GM15510 (cell line): ENCODE data around the gene G3BP1.

ENCODE experiments used
- POLR2A ChIP-seq: IDR thresholded peaks from 3 replicates; pipeline ENCODE4 v1.6.1; 2011; ENCODE audit warnings: borderline replicate concordance; ENCODE audit not compliant: insufficient read length; ENCODE audit errors: extremely low read depth

G3BP1 gene

DNA sequence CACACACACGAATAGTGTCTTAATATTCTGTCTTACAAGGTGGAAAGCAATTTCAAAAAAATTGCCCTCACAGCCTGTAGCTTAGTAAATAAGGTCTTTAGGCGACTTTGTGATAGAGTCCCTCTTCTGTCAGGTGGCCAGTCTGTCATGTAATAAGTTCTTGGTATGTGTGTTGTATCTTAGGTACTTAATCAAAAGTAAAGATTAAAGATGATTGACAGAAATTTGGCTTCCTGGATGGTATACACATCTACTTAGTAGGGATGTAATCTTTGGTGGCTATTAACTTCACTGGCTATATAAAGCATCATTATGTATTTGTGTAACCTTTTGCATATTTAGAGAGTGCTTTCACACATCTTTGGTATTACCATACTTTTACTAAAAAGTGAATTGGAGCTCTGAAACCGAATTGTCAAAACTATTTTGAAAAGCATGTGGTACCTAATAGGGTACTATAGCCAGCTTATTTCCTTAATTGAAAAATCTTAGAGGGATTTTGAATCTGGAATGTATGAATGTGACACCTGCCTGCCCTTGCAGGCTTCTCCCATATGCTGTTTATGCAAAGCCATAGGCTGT lies 3.4 kb downstream of the G3BP1 start:
- TF ChIP-seq POLR2A = no peak

DNA sequence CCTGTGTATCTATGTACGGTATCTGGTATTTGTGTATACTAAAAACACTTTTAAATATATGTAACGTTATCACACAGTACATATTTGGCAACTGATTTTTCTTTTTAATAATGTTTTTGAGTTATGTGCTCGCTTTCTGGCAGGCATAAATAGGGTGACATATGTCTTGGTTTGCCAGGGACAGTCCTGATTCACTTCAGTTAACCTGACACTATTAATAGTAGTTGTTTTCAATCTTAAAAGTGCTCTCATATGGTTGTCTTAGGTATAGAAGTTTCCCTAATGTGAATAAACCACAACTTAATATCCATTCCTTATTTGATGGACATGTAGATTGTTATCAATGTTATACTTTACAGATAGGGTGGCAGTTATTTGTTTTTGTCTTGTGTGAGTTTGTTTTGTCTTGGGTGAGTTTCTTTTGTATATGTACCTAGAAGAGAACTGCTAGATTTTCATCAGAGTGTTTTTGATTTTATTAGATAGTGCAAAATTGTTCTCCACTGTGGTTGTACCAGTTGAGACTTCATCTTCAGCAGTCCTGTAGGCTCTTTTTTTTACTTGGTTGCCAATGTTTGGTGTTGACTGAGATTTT lies 7.9 kb downstream of the G3BP1 start:
- TF ChIP-seq POLR2A = no peak

DNA sequence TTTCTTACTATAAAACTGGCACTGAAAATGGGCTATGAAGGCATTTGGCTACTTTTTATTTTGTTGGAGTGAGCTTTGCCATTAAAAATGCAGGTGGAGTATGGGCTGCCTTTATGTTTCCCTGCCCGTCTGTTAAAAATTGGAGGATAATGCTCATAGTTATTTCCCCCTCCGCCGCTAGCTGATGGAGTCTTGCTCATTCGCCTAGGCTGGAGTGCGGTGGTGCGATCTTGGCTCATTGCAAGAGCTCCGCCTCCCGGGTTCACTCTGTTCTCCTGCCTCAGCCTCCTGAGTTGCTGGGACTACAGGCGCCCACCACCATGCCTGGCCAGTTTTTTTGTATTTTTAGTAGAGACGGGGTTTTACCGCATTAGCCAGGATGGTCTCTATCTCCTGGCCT lies 8.6 kb downstream of the G3BP1 start:
- TF ChIP-seq POLR2A = no peak

DNA sequence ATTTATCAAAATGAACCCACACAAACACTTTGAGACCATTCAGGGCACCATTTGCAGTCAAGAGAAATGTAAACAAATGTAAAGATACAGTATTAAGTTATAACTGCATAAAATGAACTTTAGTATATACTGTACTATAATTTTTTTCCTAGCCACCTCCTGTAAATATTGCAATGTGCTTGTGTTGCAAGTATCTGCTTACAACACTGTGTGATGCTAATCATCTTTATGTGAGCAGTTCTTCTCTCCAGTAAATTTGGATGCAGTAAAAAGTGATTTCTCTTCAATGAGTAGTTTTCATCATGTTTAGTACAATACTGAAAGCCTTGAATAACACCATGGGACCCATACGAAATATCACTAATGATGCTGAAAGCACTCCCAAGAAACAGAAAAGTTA lies 9.4 kb downstream of the G3BP1 start:
- no peak for TF ChIP-seq POLR2A

DNA sequence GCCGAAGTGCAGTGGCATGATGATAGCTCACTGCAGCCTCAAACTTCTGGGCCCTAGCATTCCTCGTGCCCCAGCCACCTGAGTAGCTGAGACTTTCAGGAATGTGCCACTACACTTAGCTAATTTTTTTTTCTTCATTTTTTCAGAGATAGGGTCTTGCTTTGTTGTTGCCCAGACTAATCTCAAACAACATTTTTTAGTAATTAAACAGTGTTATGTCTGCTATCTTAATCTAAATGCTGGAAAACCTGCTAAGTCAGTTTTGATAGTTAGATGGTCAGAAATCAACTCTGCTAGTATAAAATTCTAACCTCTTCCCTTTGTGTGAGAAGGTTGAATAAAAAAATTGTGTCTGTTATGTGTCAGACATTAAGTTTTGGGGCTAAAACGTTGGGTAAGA lies 12.4 kb downstream of the G3BP1 start:
- TF ChIP-seq POLR2A = no peak

DNA sequence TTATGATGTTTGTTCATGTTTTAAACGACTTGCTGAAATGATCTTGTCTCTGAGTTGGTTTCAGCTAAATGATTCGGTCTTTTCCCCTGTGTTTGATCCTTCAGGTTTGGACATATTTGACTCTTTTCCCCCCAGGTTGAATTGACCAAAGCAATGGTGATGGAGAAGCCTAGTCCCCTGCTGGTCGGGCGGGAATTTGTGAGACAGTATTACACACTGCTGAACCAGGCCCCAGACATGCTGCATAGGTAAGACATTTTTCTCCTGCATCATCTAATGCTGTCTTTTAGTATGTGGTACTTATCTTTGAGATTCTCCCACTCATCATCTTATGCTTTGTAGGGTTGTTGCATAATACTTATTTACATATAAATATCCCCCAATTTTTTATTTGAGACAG lies 14.7 kb downstream of the G3BP1 start:
- TF ChIP-seq POLR2A = no peak

DNA sequence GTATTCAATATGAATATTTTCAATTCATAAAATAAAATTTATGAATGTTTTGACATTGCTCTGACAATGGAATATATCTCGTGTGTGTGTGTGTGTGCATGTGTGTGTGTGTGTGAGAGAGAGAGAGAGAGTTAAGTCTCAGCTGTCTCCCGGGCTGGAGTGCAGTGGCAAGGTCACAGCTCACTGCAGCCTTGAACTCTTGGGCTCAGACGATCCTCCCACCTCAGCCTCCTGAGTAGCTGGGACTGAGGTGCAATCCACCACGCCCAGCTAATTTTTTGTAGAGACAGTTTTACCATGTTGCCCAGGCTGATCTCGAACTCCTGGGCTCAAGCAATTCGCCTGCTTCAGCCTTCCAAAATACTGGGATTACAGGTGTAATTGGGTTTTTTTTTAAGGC lies 16.1 kb downstream of the G3BP1 start:
- TF ChIP-seq POLR2A = no peak

DNA sequence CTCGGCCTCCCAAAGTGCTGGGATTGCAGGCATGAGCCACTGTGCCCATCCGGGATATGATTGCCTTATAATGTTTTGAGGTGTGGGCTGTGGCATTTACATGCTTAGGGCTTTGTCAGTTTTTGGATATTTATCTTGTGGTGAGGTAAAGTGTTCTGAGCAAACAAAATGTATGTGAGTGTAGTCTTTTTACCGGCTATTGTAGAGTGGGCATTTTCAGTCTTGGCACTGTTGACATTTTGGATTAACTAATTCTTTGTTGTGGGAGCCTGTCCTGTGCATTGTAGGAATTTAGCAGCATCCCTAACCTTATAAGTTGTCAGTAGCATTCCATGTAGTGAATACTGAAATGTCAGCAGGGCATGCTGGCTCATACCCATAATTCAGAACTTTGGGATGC lies 21.6 kb downstream of the G3BP1 start:
- no peak for TF ChIP-seq POLR2A

DNA sequence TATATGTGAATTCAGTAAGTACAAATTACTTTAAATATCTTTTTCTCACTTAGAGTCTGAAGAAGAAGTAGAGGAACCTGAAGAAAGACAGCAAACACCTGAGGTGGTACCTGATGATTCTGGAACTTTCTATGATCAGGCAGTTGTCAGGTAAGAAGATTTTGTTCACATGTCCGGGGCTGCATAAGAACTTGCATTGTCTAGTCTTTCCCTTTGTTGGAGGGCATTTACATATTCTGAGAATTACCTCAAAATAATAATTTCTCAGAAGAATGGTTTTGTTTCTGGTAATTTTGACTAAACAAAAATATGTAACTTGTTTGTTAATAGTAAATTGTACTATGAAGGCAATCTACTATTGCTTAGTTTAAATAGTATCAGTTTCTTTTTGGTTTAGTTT lies 23.7 kb downstream of the G3BP1 start:
- no peak for TF ChIP-seq POLR2A

DNA sequence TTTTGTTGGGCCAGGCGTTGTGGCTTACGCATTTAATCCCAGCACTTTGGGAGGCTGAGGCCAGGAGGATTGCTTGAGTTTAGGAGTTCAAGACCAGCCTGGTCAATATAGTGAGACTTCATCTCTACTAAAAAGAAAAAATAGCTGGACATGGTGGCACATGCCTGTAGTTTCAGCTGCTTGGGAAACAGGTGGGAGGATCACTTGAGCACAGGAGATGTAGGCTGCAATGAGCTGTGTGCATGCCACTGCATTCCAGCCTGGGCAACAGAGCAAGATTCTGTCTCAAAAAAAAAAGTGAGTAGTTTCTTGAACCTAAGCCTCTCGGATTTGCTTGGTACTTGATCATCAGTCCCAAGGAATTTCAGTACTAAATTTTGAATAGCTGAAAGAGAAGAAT lies 26.9 kb downstream of the G3BP1 start:
- TF ChIP-seq POLR2A = no peak

DNA sequence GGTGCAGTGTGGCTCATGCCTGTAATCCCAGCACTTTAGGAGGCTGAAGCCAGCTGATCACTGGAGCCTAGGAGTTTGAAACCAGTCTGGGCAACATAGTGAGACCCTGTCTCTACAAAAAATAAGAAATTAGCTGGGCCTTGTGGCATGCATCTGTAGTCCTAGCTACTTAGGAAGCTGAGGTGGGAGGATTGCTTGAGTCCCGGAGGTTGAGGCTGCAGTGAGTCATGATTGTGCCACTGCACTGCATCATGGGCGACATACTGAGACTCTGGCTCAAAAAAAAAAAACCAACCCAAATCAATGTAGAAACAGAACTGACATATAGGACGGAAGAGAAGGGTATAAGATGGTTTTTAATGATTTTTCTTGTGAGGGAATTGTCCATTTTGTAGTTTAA lies 27.7 kb downstream of the G3BP1 start:
- TF ChIP-seq POLR2A = no peak

DNA sequence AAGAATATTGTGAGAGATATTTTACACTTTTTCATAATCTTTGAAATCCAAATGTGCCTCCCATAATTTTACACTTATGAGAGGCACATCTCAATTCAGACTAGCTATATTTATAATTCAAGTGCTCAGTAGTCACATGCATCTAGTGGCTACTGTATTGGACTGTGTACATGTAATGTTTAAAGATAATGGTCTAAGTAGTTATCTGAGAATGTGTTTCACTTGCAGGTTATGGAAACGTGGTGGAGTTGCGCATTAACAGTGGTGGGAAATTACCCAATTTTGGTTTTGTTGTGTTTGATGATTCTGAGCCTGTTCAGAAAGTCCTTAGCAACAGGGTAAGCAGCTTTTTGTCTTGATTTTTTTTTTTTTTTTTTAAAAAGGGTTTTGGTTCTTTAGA lies 28.8 kb downstream of the G3BP1 start:
- no peak for TF ChIP-seq POLR2A

DNA sequence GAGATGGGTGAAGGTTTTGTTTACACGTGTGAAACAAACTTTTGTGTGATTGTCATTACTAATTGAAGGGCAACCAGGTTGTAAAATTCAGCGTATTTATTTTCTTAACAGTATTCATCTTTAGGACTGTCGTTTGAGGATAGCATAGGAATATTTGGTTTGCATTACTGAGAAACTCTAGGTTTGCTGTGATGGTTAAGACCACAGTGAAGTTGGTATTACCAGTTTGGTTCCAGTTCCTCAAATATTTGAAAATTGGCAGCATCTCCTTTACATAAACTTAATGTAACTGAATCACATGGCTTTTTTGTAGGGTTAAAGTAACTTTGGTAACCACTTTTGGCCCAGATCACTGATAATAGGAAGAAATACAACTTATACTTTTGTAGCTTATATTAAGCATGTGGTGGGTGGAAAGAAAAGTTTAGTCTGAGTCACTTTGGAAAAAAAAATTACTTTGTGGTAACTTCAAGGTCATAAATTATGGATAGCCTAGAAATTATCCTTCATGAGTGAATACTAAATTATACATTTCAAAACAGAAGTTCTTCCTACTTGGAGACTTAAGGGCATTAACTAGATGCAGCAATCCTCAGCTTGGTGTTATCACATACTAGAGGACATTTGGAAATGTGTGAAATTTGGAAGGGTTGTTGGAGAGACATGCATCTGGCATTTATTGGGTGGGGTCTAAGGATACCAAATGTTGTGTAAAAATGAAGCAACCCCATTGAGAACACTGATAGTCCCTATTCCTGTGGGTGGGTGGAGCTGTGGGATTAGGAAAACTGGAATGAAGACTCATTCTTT lies 33.9 kb downstream of the G3BP1 start:
- no peak for TF ChIP-seq POLR2A

DNA sequence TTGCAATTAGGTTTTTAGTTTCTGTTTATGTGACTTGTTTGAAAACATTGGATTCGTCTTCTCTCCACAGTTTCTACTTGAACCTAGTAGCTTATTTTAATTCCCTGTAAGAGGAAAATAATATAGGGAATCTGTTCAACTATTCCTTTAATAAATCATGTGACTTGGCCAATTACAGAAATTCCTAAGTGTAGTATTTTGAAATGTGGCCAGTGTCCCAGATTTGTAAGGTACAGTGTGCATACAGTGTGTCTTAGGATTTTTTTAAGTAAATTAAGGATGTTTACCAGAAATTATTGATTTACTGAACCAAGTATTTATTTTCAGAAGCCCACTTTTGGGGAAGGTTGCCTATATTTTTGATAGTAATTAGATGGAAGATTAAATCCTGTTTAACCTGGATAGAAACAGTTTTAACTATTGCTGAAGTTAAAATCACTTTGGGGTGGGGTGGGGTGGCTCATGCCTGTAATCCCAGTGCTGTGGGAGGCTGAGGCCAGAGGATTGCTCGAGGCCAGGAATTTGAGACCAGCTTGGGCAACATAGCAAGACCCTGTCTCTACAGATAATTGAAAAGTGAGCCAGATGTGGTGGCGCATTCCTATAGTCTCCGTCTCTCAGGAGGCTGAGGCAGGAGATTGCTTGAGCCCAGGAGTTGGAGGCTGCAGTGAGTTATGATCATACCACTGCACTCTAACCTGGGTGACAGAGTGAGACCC lies 36.9 kb downstream of the G3BP1 start:
- TF ChIP-seq POLR2A = no peak

DNA sequence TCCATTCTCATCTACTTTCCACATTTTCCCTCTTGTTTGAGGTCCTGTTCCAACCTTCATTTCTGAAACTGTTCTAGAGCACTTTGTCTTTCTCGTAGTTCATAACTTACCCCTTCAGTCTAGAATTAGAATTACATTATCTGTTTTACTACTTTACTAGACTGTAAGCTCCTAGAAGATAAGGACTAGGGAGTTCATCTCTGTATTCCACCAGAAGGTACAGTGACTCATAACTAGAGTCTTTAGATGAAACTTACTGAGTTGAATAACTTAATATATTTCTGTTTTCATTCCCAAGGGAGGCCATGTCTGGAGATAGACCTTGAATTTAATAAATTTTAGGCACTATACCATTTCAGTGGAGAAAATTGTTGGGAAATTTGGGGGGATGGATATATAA lies 38.7 kb downstream of the G3BP1 start:
- no peak for TF ChIP-seq POLR2A
